ENCODE data around the gene SHISA4.

DNA sequence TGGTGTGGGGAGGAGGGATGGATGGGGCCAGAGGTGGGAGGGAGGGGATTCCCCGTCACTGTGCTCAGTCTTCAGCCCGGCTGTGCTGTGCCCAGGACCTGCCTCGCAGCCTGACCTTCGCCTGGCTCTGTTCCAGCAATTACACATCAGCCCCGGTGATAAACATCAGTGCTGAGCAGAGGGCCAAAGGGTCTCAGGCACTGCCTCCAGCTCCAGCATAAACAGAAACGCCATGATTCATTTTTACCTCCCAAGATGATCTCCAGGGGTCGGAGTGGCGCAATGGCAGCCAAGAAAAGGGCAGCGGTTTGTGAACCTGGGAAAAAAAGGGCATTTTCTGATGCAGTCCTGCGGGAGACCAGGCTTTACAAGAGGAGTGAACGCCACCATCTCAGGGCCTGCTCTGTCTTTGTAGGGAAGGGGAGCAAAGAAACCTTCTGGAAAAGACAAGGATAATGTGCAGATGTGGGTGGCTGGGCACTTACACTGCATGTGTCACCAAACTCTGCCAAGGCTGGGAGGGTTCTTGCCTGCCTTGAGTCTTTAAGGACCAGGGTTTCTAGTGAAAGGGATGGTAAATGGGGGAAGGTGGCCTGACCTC lies 28.1 kb downstream of the SHISA4 start:
- TF ChIP-seq NFRKB (IDR thresholded peaks at IDR 0.05), result no peak
- no peak for TF ChIP-seq LEF1 (IDR thresholded peaks at IDR 0.05; ENCODE audit: borderline replicate concordance)
- no peak for TF ChIP-seq FOXK2 (IDR thresholded peaks at IDR 0.05)
- TF ChIP-seq BHLHE40 (IDR thresholded peaks at IDR 0.05; ENCODE audit: borderline replicate concordance), result no peak
- TF ChIP-seq HDGF (IDR thresholded peaks at IDR 0.05; ENCODE audit: borderline replicate concordance), result no peak
- no peak for TF ChIP-seq SP1 (IDR thresholded peaks at IDR 0.05)
- no peak for TF ChIP-seq TARDBP (IDR thresholded peaks at IDR 0.05)
- no peak for TF ChIP-seq FOXM1 (IDR thresholded peaks at IDR 0.05; ENCODE audit: borderline replicate concordance)
- no peak for TF ChIP-seq CTBP1 (IDR thresholded peaks at IDR 0.05; ENCODE audit: borderline replicate concordance)
- TF ChIP-seq SUZ12 (IDR thresholded peaks at IDR 0.05), result no peak

Data from HEK293T (cell line).